ENCODE measurements around the gene NPC2.
A peak's percentile ranks its signal among the peaks of the same experiment; 100 is the strongest.

Gene NPC2

GRCh38 chr14:74509587-74510222, 16.6 kb upstream of the NPC2 start:
- CTCF ChIA-PET = interaction anchor here (0.8 to 2.8 kb wide), 4 partner anchors 10 to 66 kb away, joined by 3 to 9 read pairs (median 4); partner anchors contain the start of genes ISCA2 and NPC2
- DNase-seq (ENCODE audit: low read depth, low spot score) = no peak
- H3K4me3 ChIP-seq (ENCODE audit: low read depth, low read length) = no peak overlapping the region
- POLR2A ChIA-PET = no interaction called here
- TF ChIP-seq CTCF (IDR thresholded peaks at IDR 0.05; ENCODE audit: insufficient read depth, low read length, missing control alignments) = no peak

- CTCF ChIA-PET = interaction anchor here (0.8 to 1.8 kb wide), 7 partner anchors 9 to 298 kb away, joined by 3 to 5 read pairs (median 3); partner anchors contain the start of genes ISCA2 and NPC2
Observed at GRCh38 chr14:74508844-74509428, 15.8 kb upstream of the NPC2 start.

GRCh38 chr14:74508292-74508731, 15.2 kb upstream of the NPC2 start:
- TF ChIP-seq CTCF (IDR thresholded peaks at IDR 0.05; ENCODE audit: insufficient read depth, low read length, missing control alignments) = peak; percentile 51
- POLR2A ChIA-PET = no interaction called here
- DNase-seq (ENCODE audit: low read depth, low spot score) = no peak
- CTCF ChIA-PET = interaction anchor here (0.8 to 1.8 kb wide), 8 partner anchors 8 to 298 kb away, joined by 3 to 5 read pairs (median 3); no protein-coding TSS in a partner anchor
- H3K4me3 ChIP-seq (ENCODE audit: low read depth, low read length) = no peak overlapping the region

More at GRCh38 chr14:74508844-74509428, 15.8 kb upstream of the NPC2 start:
- DNase-seq (ENCODE audit: low read depth, low spot score) = no peak
- POLR2A ChIA-PET = no interaction called here
- TF ChIP-seq CTCF (IDR thresholded peaks at IDR 0.05; ENCODE audit: insufficient read depth, low read length, missing control alignments) = no peak
- no peak overlapping the region for H3K4me3 ChIP-seq (ENCODE audit: low read depth, low read length)

- H3K4me3 ChIP-seq (ENCODE audit: low read depth, low read length) = no peak overlapping the region
- TF ChIP-seq CTCF (IDR thresholded peaks at IDR 0.05; ENCODE audit: insufficient read depth, low read length, missing control alignments) = no peak
- CTCF ChIA-PET = interaction anchor here (1.0 to 1.8 kb wide), 4 partner anchors 8 to 17 kb away, joined by 3 to 5 read pairs (median 4); no protein-coding TSS in a partner anchor
- POLR2A ChIA-PET = no interaction called here
- DNase-seq (ENCODE audit: low read depth, low spot score) = no peak
Observed at GRCh38 chr14:74507840-74508239, 14.7 kb upstream of the NPC2 start.

- no peak overlapping the region for H3K4me3 ChIP-seq (ENCODE audit: low read depth, low read length)
Observed at GRCh38 chr14:74507085-74507484, 14.0 kb upstream of the NPC2 start.

More at GRCh38 chr14:74507085-74507484, 14.0 kb upstream of the NPC2 start:
- no peak for TF ChIP-seq CTCF (IDR thresholded peaks at IDR 0.05; ENCODE audit: insufficient read depth, low read length, missing control alignments)
- CTCF ChIA-PET = interaction anchor here (1.0 to 1.5 kb wide), 2 partner anchors 11 to 17 kb away, joined by 3 read pairs; no protein-coding TSS in a partner anchor
- DNase-seq (ENCODE audit: low read depth, low spot score) = no peak
- POLR2A ChIA-PET = no interaction called here

Data from AG04449 (cell line).